Gastrocnemius medialis (tissue), 4 donors: Measurements from ENCODE around the gene BNC1. TPM values are rescaled to one million over a fixed set of nuclear protein-coding genes. Genes with fewer than 3 reads are reported as not detected.
A peak's percentile ranks its signal among the peaks of the same experiment; 100 is the strongest.

Experiments
- ATAC-seq, 2 donors: fragments of 150-250 bp; one replicate each; pipeline ENCODE4 v1.9.1; 2016
- DNase-seq, 2 donors: peaks; one replicate each; pipeline ENCODE4 v3.0.0-alpha.2; 2019
- H3K27ac ChIP-seq, 4 donors: fragments of 200-600 bp; sonication (generic); 1 replicate in 1 of 4; 2 replicates in 3 of 4; pipeline ENCODE4 v1.5.1; 2016 to 2018; ENCODE audit warnings: mild to moderate bottlenecking in 2 of 4, moderate library complexity in 1 of 4
- H3K27me3 ChIP-seq, 3 donors: fragments of 200-600 bp; sonication (generic) in 2 of 3; 1 replicate in 1 of 3; 2 replicates in 2 of 3; pipeline versions ENCODE4 v1.5.1 to v1.6.0; 2016 to 2019; ENCODE audit warnings: mild to moderate bottlenecking in 1 of 3, moderate library complexity in 1 of 3
- H3K36me3 ChIP-seq, 2 donors: fragments of 200-600 bp; sonication (generic) in 1 of 2; one replicate each; pipeline ENCODE4 v1.5.1; 2017 to 2018
- H3K4me1 ChIP-seq, 2 donors: fragments of 200-600 bp; sonication (generic) in 1 of 2; one replicate each; pipeline ENCODE4 v1.5.1; 2016 to 2017; ENCODE audit warnings: mild to moderate bottlenecking in 2 of 2
- H3K4me3 ChIP-seq, 4 donors: fragments of 200-600 bp; sonication (generic) in 3 of 4; 1 replicate in 1 of 4; 2 replicates in 3 of 4; pipeline ENCODE4 v1.5.1; 2016 to 2019; ENCODE audit warnings: mild to moderate bottlenecking in 2 of 4
- H3K9me3 ChIP-seq, 3 donors: fragments of 200-600 bp; sonication (generic) in 2 of 3; 1 replicate in 1 of 3; 2 replicates in 2 of 3; pipeline ENCODE4 v1.5.1; 2016 to 2019
- CTCF ChIP-seq, 5 experiments: fragments of 450-650 bp in 3 of 5; fragments of 200-600 bp in 2 of 5; sonication (generic) in 2 of 5; IDR thresholded peaks in 4 of 5; conservative IDR thresholded peaks in 1 of 5; 1 replicate in 4 of 5; 2 replicates in 1 of 5; pipeline ENCODE4 v1.5.1; 2016 to 2019; ENCODE audit warnings: antibody characterized with exemption in 5 of 5, mild to moderate bottlenecking in 3 of 5, moderate library complexity in 3 of 5
- POLR2A ChIP-seq, 2 donors: fragments of 450-650 bp; IDR thresholded peaks; one replicate each; pipeline ENCODE4 v1.6.1; 2017; ENCODE audit warnings: antibody characterized with exemption in 2 of 2, mild to moderate bottlenecking in 2 of 2, moderate library complexity in 2 of 2
- in situ Hi-C, 4 donors: fragments of 200-750 bp; cut with MboI; loops; one replicate each; pipeline versions ENCODE4 v1.15.0 to v1.8.0; 2017; ENCODE audit warnings: low sequenced_read_pairs in 4 of 4
- intact Hi-C: fragments of 100-400 bp; cut with DNase I; formaldehyde crosslinking; loops from one replicate; pipeline ENCODE4 v1.15.1; 2023; ENCODE audit warnings: low total_unique reads
- total RNA-seq, 4 donors: library from RNA; depleted of rRNA; stranded (reverse); fragments of >200 nt; gene quantifications; one replicate each; pipeline versions ENCODE4 v1.1.0 to v1.2.3, GENCODE V29; 2016

BNC1 gene
- total RNA-seq, 4 donors from 2014 or later, result 0.10 to 0.13 (median 0.11) TPM; not detected in 1

- no peak for ATAC-seq
- intact Hi-C loops, result loop anchor here (2.0 to 5.0 kb wide), 2 partner anchors 132 to 308 kb away; no protein-coding TSS in a partner anchor
Observed at GRCh38 chr15:83249030-83249343, 35.5 kb downstream of the BNC1 start.

GRCh38 chr15:83248151-83249029 lies 36.1 kb downstream of the BNC1 start:
- Histone ChIP-seq H3K4me3 (no peak overlapping the region), H3K4me1 (no peaks in the 10 kb centered on the region), H3K27me3 (peaks cover 5 to 22% (median 9%) of the 10 kb centered on the region in 3 donors), H3K36me3 (no peaks in the 10 kb centered on the region), H3K9me3 (no peaks in the 10 kb centered on the region), H3K27ac (no peak overlapping the region)
- TF ChIP-seq CTCF (IDR thresholded peaks at IDR 0.05 in 4 of 5, conservative IDR thresholded peaks at IDR 0.05 in 1 of 5) (peak; percentile 67 to 89 (median 71)), POLR2A (IDR thresholded peaks at IDR 0.05) (no peak)
- no peak for DNase-seq
- ATAC-seq, result peak in 1 of 2 donors; percentile 61
- intact Hi-C loops, result loop anchor here (2.0 to 5.0 kb wide), 2 partner anchors 132 to 309 kb away; no protein-coding TSS in a partner anchor
- in situ Hi-C loops, result loop anchor here in 1 of 4 donors (25.0 kb wide), 1 partner anchor 314 kb away; no protein-coding TSS in a partner anchor

More at GRCh38 chr15:83249030-83249343, 35.5 kb downstream of the BNC1 start:
- Histone ChIP-seq H3K4me3 (no peak overlapping the region), H3K4me1 (no peaks in the 10 kb centered on the region), H3K27ac (no peak overlapping the region), H3K27me3 (peaks cover 5 to 22% (median 9%) of the 10 kb centered on the region in 3 donors), H3K36me3 (no peaks in the 10 kb centered on the region), H3K9me3 (no peaks in the 10 kb centered on the region)
- TF ChIP-seq POLR2A (IDR thresholded peaks at IDR 0.05), result no peak
- TF ChIP-seq CTCF (IDR thresholded peaks at IDR 0.05 in 4 of 5, conservative IDR thresholded peaks at IDR 0.05 in 1 of 5), result no peak
- DNase-seq, result no peak
- in situ Hi-C loops, result loop anchor here in 1 of 4 donors (25.0 kb wide), 1 partner anchor 313 kb away; no protein-coding TSS in a partner anchor

GRCh38 chr15:83243634-83244033 lies 40.8 kb downstream of the BNC1 start:
- no peak for DNase-seq
- peaks cover 5 to 21% (median 9%) of the 10 kb centered on the region in 3 donors for H3K27me3 ChIP-seq
- peaks cover 0 to 5% (median 0%) of the 10 kb centered on the region in 3 donors for H3K9me3 ChIP-seq
- no peak overlapping the region for H3K4me3 ChIP-seq
- TF ChIP-seq CTCF (IDR thresholded peaks at IDR 0.05 in 4 of 5, conservative IDR thresholded peaks at IDR 0.05 in 1 of 5) (no peak), POLR2A (IDR thresholded peaks at IDR 0.05) (no peak)
- no peaks in the 10 kb centered on the region for H3K4me1 ChIP-seq
- intact Hi-C loops (no loop called here), in situ Hi-C loops (loop anchor here in 1 of 4 donors (25.0 kb wide), 1 partner anchor 319 kb away; no protein-coding TSS in a partner anchor)
- H3K36me3 ChIP-seq, result no peaks in the 10 kb centered on the region
- no peak for ATAC-seq
- H3K27ac ChIP-seq, result no peak overlapping the region

- Histone ChIP-seq H3K27me3 (no peaks in the 10 kb centered on the region), H3K4me1 (no peaks in the 10 kb centered on the region), H3K36me3 (no peaks in the 10 kb centered on the region), H3K27ac (no peak overlapping the region), H3K9me3 (no peaks in the 10 kb centered on the region), H3K4me3 (no peak overlapping the region)
- TF ChIP-seq CTCF (IDR thresholded peaks at IDR 0.05 in 4 of 5, conservative IDR thresholded peaks at IDR 0.05 in 1 of 5) (no peak), POLR2A (IDR thresholded peaks at IDR 0.05) (no peak)
- DNase-seq (no peak), ATAC-seq (no peak)
- intact Hi-C loops (no loop called here), in situ Hi-C loops (loop anchor here in 1 of 4 donors (25.0 kb wide), 1 partner anchor 332 kb away; no protein-coding TSS in a partner anchor)
Observed at GRCh38 chr15:83230242-83230641, 54.2 kb downstream of the BNC1 start.
